ENCODE measurements around the gene ALAD.

DNA sequence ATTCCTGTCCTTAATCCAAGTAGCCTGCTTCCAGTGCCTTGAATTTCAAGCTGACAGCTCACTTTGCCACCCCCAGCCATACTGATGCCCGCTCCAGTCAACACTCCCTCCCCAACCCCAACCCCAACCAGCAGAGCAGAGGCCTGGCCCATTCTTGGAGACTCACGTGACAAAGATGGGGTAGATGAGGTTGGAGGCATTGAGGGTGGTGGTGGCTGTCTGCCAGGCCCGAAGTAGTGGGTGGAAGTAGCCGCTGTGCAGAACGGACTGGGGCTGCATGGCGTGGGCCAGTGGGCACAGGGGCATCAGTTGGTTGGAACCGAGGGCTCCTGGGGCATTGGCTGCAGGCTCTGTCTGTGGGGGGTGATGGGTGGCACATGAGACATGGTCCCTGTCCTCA lies 7.8 kb downstream of the ALAD start:
- TF ChIP-seq, protein P1, sequence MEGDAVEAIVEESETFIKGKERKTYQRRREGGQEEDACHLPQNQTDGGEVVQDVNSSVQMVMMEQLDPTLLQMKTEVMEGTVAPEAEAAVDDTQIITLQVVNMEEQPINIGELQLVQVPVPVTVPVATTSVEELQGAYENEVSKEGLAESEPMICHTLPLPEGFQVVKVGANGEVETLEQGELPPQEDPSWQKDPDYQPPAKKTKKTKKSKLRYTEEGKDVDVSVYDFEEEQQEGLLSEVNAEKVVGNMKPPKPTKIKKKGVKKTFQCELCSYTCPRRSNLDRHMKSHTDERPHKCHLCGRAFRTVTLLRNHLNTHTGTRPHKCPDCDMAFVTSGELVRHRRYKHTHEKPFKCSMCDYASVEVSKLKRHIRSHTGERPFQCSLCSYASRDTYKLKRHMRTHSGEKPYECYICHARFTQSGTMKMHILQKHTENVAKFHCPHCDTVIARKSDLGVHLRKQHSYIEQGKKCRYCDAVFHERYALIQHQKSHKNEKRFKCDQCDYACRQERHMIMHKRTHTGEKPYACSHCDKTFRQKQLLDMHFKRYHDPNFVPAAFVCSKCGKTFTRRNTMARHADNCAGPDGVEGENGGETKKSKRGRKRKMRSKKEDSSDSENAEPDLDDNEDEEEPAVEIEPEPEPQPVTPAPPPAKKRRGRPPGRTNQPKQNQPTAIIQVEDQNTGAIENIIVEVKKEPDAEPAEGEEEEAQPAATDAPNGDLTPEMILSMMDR (IDR thresholded peaks at IDR 0.05; ENCODE audit: low read depth, low read length, poor library complexity, severe bottlenecking): no peak
- TF ChIP-seq EZH2phosphoT487 (IDR thresholded peaks at IDR 0.05; ENCODE audit: borderline replicate concordance, low read length): no peak

Measured in DOHH2 (cell line).